NCI-H1105 treated with DMSO at 0.1 percent for 48 hours (cell line): ENCODE measurements around the gene ABCD3.

Experiments
- DNase-seq: peaks from one replicate; lab custom pipeline; 2025; lab: John Stamatoyannopoulos, UW

The ABCD3 gene

DNA sequence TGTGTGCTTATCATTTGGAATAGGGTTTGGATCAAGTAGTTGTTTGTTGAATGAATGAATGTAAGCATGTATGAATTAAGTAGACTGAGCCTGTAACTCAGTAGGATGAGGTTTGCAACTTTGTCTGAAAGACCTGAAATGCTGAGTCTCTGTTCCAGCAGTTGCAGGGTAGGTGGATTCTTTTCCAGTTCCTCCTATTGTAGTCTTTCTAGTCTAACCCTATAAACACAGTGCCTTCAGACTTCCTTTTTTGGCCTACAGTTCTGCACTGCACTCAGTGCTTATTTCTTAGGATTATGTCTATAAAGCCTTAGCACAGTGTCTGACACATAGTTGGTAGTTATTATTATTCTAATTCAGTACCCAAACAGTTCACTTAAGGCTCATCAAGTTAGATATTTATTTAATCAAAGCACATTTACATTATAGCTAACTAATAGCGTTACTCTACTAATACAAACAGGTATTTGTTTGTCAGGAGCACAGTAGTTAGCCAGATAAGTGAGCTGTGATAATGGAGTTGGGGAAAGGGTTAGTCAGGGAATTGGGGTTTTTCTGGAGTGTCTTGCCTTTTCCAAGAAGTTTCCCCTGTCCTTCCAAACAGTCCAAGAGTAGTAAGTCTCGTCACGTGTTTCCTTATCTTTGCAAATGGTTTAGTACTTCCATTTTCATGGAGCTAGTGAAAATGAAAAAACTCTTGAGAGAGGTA is 45.0 kb downstream of the ABCD3 start:
- no peak for DNase-seq

DNA sequence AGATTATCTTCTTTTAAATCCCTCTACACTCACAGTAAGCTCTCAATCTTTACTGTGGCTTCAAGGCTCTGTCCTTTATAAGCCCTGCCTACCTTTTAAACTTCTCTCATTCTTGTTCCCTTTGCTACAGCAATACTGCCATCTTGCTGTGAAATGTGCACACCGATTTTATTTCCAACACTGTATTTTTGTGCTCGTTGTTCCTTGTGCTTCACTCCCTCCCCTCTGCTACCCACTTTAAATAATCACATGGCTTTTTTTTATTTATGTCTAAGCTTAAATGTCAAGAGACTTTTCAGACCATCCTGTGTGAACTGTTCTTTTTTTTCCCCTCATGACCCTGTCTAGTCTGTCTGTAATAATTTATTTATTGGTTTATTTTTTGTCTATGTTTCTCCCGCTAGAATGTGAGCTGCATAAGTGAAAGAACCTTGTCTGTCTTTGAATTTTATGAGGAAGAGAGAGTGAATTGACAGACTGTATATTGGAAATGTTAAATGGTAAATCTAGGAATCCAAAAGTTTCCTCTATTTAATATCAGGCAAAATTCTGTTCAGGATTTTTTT is 45.7 kb downstream of the ABCD3 start:
- DNase-seq, result peak; percentile 7

DNA sequence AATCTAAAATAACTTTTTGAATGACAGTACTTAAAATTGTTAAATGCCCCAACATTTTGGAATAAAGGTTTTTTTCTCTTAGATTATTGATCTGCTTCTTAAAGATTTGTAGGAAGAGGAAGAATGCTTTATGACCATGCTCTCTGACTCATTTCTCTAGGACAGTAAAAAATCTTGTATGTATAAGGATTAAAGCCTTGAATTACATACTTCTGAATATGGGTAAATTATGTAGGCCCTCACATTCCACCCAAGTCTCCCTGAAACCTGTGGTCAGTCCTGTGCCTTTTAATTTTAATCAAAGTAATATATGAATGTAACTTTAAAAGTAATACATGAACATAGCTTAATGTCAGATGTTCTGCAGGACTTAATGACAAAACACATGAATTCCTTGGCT is 50.5 kb downstream of the ABCD3 start:
- DNase-seq, result no peak

DNA sequence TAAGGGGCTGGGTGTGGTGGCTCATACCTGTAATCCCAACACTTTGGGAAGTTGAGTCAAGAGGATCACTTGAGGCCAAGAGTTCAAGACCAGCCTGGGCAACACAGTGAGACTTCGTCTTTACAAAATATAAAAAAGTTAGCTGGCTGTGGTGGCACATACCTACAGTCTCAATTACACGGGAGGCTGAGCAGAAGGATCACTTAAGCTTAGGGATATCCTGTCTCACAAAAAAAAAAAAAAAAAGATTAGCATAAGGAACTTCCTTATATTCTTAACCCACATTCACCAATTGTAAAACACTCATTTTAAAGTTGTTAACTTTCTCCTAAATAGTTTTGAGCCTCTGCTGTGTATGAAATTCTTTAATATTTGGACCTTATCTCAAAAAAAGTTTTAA is 53.1 kb downstream of the ABCD3 start:
- DNase-seq, result no peak

DNA sequence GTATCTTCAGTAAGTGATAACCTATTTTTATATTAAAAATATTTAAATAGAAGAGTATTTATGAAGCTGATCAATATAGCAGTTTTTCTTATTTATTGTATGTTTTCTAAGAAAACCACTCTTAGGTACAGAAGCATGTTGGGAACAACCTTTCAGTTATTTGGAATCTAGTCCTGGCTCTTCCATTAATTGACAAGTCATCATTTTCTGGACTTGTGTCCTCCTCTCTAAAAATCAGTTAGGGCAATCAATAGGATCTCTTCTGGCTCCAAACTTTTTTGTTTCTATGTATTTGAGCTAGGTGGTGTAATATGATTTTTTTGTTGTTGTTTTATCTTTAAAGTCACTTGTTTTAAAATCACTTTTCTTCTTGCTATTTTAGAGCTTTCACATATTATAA is 57.0 kb downstream of the ABCD3 start:
- DNase-seq, result no peak

DNA sequence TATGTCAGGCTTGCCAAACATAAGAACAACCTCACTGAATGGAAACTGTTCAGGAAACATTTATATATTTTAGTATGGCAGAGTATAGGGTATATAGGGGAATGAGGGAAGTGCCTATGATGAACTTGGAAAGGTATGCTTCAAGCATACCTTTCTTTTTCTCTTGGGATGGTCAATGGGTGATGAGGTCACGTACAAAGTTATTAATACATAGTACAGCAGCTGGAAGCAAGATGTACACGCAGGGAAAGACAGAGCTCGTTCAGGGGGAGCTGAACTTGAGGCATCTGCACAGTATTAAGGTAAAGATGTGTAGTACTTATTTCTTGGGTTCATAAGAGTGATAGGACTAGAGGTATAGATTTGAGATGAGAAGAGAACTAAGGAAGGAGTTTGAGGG is 61.5 kb downstream of the ABCD3 start:
- DNase-seq, result no peak

DNA sequence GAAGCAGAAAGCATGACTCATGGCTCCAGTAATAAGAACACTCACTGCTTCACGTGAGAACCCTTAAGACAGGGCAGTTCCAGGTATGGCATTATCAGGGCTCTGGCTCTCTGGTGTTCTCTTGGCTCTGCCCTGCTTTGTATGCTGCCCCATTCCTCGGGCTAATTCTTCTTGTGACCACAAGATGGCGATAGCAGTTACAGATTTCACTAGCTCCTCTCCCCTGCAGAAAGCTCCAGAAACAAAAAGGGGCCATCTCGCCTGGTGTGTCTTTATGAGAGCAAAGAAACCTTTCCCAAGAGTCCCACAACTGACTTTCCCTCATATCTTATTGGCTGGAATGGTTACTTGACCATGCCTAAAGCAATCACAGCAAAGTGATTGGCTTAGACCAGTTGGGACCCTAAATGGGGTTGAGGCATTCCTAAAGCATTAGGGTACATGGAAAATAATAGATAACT is 63.3 kb downstream of the ABCD3 start:
- DNase-seq, result peak; percentile 79

DNA sequence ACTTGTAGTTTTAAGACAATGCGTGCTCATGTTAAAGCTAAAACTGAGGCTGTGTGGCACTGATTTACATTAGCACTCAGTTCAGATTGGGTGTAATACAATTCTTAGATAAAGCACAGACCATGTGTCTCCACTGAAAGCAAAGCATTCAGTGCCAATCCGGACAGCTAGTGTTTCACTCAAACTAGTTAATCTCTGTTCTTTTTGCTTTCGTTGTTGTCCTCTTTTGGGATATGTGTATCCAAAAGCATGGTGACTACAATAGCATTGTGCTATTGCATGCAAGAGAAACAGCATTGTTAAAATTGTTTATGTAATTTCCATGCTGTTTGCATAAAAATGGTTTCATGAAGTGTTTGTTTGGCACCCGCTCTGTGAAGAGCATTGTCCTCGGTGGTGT is 68.8 kb downstream of the ABCD3 start:
- DNase-seq, result no peak

DNA sequence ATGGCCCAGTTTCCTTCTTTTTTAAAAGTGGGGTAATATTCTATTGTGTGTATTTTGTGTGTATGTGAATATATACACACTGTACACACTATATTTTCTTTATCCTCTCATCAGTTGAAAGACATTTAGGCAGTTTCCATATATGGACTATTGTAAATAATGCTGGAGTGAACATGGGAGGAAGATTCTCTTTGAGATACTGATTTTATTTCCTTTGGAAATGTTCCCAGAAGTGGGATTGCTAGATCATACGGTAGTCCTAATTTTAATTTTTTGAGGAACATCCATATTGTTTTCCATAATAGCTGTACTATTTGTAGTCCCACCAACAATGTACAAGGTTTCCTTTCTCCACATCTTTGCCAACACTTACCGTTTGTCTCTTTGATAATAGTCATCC is 72.4 kb downstream of the ABCD3 start:
- no peak for DNase-seq

DNA sequence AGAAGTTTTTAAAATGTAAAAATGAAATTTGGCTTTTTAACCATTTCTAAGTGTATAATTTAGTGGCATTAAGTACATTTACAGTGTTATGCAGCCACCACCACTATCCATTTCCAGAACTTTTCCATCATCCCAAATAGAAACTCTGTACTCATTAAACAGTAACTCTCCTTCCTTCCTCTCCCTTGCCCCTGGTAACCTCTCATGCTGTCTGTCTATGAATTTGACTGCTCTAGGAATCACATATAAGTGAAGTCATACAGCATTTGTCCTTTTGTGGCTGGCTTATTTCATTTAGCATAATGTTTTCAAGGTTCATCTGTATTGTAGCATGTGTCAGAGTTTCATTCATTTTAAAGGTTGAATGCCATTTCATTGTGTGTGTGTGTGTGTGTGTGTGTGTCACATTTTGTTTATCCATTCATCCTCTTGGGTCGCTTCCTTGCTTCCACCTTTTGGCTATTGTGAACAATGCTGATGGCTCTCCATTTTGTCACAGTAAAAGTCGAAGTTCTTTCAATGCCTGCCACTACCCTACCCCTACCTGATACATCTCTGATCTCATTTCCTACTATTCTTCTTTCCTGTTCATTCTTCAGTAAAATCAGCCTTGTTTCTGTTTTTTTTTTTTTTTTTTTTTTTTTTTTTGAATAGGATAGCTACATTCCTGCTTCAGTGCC is 78.0 kb downstream of the ABCD3 start:
- DNase-seq, result no peak

DNA sequence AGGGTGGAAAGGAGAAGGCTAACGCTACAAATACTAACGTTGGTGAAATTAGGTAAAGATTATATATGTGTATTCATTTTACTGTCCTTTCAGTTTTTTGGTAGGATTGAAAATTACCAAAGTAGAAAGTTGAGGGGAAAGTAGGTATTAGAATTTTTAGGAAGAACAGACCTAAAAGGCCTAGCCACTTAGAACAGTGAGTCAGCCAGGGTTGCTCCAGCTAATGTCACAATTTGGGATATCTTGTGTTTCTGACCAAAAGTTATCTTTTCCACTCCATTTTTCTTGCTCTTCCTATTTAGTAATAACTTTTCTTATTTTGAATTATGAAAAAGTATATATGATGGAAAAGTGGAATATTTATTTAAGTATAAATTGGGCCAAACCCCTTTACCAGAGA is 83.2 kb downstream of the ABCD3 start:
- DNase-seq, result no peak

DNA sequence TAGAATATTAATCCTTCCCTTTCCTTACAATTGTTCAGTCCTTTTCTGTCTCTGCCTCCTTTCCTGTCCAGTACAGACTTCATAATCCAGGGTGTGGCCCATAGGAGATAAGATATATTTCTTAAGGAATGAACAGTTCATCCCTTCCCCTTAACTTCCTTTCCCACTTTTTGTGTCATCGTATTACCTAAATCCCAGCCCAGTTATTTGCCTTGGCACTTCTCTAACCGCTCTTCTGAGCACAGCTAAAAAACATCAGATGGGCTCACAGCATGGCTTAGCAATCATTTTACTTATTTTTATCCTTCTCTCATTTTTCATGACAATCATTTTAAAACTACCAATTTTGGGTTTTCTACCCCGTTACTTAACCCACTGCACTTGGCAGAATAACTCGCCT is 83.7 kb downstream of the ABCD3 start:
- DNase-seq, result no peak

DNA sequence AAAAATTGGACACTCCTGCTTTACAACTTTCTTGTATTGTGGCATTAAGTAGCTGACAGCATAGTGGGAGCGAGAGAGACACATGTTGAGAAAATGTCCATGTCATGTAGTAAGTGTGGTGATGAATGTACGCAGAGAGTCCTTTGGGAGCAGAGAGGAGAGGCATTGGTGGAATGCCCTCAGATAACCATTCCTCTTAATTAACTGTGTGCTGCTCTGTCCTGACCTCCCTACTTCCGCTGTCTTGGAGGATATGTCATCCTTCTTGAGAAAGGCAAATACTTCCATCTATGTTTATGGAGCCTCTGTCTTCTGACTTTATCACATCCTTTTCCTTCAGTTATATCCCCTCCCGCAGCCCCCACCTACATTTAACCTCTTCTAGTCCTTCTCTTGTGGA is 85.0 kb downstream of the ABCD3 start:
- DNase-seq, result no peak

DNA sequence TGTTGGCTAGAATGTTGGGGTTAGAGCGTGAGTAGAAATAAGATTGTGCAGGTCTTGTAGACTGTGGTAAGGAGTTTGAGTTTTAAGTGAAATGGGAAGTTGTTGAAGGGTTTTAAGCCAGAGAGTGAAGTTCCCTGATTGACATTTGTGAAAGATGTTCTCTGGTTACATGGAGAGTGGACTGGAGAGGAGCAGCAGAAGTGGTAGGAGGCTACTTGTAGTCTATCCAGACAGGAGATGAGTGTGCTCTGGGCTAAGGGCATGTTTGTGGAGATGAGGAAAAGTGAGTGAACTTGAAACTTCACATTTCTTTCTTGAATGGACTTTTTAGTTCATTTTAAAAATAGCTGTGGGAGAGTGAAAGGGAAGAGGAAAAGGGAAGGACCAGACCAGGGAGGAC is 86.4 kb downstream of the ABCD3 start:
- DNase-seq, result no peak

DNA sequence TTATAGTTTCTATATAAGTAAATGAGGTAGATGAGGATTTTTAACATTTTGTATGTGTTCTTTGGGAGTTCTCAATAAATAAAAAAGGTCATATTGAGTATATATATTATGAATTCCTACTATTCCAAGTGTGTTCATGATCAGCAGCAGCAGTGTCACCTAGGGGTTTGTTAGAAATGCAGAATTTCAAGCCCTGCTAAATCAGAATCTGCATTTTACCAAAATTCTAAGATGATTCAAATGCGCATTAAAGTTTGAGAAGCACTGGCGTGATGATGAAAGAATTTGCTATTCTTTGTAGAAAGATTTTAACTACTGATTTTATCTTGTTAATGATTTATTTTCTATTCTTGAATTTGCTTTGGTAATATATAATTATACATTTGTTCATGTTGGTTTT is 94.6 kb downstream of the ABCD3 start:
- DNase-seq, result no peak

DNA sequence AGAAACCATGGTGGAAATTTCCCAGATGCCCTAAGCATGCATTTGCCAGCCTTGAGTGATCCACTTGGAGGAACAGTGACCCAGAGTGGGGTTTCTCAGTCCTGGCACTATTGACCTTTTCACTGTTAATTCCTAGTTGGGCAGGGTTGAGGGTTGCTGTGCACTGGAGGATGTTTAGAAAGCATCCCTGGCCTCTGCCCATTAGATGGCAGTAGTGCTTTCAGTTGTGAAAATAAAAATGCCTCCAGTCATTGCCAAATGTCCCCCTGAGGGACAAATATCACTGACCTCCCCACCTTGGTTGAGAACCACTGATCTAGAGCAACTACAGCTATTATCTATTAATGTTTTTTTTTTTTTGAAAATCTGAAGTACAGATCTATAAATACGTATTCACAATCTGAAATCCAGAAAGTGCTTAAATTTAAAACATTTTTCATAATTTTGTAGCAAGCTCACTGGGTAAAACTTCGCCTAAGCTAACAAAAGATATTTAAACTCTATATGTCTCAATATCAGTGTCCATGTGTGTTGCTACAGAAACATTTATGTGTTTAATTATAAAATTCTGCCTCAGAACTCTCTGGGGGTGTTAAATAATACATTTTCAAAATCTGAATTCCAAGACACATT is 96.0 kb downstream of the ABCD3 start:
- peak; percentile 13 for DNase-seq

DNA sequence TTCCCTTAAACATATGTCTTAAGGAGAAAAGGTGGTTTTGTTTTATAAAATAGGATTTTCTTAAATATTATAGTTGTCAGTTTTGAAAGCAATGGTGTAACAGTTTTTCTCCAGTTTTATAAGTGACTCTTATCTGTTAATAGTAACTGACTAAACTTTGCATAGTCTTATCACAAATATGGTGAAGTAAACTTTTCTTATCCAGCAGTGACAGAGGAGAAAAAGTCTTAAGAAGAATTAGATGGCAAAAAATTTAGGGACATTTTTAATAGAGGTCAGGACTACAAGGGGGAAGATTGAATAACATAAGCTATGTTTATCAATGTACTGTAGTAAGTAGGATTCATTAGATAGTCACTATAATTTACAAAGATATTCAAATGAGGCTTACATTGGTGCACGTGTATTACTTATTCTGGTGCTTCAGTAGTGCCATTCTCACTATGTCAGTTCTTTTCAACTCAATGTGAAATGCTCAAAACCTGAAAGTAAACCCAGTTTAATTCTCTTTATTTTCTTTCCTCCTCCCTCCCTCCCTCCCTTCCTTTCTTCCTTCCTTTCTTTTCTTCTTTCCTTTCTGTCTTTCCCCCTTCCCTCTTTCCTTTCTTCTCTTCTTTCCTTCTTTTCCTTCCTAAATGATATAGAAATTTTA is 97.2 kb downstream of the ABCD3 start:
- DNase-seq, result no peak

DNA sequence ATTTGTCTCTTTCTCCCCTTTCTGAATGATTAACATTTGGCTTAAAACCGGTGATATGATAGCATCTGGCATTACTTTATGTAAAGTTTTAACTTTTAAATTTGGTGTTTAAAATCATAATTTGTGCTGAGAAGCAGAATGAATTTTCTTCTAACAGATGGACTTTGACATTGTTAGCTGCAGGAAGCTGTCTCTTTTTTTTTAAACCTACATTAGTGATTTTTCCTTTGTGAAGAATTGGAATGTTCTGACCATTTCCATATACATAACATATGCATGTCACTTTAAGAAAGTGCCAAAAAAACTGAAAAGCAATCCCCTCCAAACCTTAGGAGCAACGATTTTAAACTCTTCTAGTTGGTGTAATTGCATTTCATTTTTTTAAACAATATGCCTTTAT is 101.2 kb downstream of the ABCD3 start:
- no peak for DNase-seq

DNA sequence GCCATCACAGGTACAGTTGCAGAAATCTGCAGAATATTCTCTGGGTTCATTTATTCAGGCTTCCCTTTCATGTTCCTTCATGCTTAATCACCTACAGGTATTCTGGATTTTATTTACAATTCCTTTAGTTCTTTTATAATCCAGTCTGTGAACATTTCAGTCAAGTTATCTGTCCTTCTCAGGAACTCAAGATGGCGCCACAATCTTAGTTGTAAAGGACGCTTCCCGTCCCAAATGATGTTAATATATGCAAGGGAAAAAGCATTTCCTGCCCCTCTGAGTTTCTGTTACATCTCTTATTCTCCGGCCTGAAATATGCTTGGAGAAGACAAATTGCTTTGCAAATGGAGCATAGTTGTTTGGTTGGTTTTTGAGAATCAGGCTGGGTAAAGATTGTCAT is 104.1 kb downstream of the ABCD3 start:
- DNase-seq, result peak; percentile 29

DNA sequence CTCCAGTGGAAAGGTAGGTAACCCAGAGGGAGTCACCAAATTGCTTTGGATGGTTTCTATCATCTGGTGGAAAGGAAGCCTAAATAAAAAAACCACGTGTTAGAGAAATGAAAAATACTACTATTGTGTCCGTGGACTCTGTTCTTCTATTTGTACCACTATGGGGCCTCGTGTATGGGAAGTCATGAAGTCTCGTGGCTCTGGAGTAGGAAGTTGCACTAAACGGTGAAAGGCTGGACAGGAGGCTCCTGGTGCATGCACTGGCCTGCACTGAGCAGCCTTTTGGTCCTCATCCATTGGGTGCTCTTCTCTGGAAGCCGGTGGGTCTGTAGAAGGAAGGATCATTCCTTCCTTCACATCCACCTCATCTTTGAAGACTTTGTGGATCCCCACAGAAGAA is 106.3 kb downstream of the ABCD3 start:
- DNase-seq, result no peak

DNA sequence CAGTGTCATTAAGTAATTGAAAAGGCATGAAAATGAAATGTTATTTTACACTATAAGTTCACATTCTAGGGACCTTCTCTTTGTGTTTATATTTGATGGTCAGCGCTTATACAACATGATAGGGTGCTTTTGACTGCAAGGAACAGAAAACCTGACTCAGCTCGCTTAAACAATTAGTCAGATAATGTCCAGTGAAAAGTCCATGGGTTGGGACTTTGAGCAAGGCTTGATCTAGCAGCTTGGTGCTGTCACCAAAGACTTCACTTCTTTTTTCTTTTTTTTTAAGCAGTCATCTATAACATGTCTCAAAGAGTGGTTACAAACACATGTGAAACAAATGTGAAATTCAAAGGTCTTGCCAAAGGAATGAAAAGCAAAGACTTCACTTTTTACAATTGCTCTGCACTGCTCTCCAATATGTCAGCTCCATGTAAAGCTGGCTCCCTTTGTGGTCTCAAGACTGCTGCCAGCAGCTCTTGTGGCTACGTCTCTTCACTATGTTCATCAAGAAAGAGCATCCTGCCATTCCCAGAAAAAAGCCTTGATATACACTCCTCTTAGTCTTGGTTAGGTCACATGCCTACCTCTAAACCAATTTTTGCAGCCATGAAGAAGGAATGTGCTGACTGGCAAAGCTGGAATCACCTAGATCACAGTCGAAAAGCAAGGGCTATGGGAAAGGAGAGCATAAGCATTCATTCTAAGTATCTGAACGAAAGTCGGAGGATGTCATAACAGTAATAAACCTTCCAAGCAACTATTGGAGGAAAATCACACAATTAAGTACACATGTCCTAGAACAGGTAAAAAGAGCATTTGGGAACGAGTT is 108.2 kb downstream of the ABCD3 start:
- DNase-seq, result no peak
